Islet precursor cell (in vitro differentiated cells): ENCODE data around the gene GADD45B.
"Not testable (repeated sequence)": the region's sequence is repeated elsewhere in the genome, so short reads cannot be mapped to it uniquely, and the experiment has no call there.

Experiments used
- DNase-seq: peaks from one replicate; pipeline ENCODE4 v3.0.0-alpha.2; 2018

Gene GADD45B

DNA sequence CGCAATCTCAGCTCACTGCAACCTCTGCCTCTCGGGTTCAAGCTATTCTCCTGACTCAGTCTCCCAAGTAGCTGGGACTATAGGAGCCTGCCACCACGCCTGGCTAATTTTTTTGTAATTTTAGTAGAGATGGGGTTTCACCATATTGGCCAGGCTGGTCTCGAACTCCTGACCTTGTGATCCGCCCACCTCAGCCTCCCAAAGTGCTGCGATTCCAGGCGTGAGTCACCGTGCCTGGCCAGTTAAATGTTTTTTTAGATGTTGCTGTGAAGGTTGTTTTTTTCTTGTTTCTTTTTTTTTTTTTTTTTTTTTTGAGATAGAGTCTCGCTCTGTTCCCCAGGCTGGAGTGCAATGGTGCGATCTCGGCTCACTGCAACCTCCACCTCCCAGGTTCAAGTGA lies 42.9 kb downstream of the GADD45B start:
- not testable (repeated sequence) for DNase-seq

DNA sequence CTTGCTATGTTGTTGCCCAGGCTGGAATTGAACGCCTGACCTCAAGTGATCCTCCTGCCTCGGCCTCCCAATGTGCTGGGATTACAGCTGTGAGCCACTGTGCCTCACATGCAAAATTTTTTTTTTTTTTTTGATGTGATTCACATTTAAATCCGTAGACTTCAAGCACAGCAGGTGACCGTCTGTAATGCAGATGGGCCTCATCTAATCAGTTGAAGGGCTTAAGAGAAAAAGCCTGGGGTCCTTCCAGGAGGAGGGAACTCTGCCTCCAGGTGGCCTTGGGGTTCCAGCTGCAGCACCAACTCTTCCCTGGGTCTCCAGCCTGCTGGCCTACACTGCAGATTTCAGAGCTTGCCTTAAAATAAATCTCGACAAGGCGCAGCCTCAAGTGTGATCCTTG lies 43.6 kb downstream of the GADD45B start:
- DNase-seq: no peak

DNA sequence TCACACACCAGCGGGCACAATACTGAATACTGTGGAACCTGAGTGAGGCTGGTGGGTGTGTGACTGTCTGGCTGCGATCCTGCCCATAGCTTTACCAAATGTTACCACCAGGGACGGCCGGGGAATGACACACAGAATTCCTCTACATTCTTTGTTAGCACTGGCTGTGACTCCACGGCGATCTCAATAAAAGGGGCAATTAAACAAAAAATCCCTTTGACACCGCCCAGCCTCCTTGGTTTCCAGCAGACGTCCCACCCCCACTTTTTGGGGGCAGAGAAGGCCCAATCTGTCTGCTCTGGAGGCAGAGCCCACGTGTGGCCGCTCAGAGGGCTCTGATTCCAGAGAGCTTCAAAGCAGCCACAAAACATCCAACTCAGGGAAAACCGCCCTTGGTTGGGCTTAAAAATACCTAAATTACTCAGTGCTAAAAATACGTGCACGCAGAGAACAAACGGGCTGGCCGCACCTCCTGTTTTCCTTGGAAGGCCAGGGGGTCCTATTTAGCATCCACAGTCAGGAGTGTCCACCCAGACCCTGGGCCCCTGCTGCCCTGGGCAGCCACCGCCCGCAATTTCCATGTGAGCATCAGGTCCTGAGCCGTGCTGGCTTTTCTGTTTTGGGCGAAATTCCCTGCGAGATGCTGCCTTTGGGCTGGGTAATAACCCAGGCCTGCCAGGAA lies 47.8 kb downstream of the GADD45B start:
- peak; percentile 85 for DNase-seq

DNA sequence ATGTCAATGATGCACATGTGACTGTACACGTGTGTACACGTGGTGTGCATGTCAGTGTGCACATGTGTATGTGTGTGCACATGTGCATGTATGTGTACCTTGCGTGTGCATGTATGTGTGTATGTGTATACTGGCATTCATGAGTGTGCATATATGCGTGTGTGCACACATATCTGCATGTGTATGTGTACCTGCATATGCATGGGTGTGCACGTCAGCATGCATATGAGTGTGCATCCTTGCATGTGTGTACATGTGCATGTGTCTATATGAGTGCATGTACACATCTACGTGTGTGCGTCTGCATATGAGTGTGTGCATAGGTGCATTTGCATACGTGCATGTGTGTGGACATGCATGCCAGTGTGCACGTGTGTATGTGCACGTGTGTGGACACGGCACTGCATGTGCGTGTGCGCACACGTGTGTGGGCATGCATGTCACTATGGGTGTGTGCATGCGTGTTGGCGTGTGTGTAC lies 48.5 kb downstream of the GADD45B start:
- no peak for DNase-seq

DNA sequence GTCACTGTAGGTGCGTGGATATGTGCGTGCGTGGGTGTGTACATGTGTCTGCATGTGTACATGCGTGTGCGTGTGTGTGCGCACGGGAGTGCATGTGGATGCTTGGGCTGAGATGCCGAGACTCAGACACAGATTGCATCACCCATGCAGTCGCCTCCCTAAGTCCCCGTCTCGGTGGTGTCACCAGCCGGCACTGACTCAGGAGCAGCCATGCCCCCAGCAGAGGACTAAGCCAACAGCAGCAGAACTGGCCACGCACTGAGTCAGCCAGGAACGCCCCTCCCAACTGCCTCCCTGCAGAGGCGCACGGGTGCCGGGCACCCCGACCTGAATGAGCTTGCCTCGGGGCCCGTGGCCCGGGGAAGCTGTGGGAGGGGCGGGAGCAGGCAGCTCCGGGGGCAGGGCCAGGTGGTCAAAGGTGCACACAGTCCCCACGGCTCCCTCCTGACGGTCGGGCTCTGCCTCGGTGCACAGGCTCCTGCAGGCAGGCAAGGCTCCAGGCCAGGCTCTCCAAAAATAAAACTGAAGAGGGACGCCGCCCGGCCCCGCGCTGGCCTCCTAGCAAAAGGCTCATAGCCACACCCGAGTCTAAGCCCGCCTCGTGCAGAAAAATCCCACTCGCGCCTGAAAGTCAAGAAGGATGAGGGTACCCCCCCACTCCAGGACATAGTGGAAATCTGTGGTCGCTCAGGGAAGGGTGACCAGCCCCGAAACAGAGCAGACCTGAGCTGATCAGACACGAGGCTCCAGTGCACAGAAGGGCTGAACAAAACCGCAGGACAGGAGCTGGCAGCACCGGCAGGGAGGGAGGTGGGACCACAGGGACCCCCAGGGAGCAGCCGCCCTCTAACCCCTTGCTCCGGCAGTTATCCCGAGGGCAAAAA lies 49.2 kb downstream of the GADD45B start:
- DNase-seq: peak; percentile 96

GRCh38 chr19:2527171-2527570 lies 51.2 kb downstream of the GADD45B start:
- DNase-seq: no peak

- DNase-seq: no peak
Measured at GRCh38 chr19:2527686-2528085, 51.8 kb downstream of the GADD45B start.
